ENCODE data around the gene CNTD1.

DNA sequence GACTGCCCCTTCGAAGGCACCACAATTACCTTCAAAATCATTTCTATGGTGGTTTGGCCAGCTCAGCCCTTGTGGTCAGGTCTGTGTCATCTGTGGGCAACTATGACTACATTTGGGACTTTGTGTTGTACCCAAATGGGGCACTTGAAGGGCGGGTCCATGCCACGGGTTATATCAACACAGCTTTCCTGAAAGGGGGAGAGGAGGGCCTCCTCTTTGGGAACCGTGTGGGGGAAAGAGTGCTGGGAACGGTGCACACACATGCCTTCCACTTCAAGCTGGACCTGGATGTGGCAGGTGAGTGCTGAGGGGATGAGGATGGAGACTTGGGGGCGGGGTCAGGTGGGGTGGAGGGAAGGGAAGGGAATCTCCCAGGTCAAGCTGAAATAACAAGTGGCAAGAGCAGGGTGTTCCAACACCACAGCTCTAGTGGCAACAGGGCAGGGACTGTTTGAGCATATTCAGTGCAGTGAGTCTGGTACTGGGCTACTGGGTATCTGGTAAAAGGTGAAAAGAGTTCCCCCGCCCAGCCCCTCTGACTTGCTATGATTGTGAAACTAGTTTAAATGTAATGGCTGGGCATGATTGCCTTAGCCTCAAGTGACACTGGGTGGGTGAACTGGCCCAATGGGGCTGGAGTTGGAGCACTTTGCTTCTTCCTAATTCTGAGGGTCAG, 47.4 kb downstream of the CNTD1 start:
- TF ChIP-seq, protein P1, sequence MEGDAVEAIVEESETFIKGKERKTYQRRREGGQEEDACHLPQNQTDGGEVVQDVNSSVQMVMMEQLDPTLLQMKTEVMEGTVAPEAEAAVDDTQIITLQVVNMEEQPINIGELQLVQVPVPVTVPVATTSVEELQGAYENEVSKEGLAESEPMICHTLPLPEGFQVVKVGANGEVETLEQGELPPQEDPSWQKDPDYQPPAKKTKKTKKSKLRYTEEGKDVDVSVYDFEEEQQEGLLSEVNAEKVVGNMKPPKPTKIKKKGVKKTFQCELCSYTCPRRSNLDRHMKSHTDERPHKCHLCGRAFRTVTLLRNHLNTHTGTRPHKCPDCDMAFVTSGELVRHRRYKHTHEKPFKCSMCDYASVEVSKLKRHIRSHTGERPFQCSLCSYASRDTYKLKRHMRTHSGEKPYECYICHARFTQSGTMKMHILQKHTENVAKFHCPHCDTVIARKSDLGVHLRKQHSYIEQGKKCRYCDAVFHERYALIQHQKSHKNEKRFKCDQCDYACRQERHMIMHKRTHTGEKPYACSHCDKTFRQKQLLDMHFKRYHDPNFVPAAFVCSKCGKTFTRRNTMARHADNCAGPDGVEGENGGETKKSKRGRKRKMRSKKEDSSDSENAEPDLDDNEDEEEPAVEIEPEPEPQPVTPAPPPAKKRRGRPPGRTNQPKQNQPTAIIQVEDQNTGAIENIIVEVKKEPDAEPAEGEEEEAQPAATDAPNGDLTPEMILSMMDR (conservative IDR thresholded peaks at IDR 0.05; ENCODE audit: low read length), result no peak
- no peak for TF ChIP-seq EZH2phosphoT487 (IDR thresholded peaks at IDR 0.05; ENCODE audit: borderline replicate concordance, low read depth, low read length)

All from OCI-LY7 (cell line).